HEK293 (cell line): ENCODE data around the gene THTPA.

ENCODE experiments used
- GLI4 ChIP-seq: fragments of 450-650 bp; formaldehyde crosslinking; IDR thresholded peaks from 2 replicates; pipeline ENCODE4 v1.5.1; 2016; ENCODE audit warnings: missing biosample characterization, missing genetic modification characterization
- PRDM1 ChIP-seq: fragments of 450-650 bp; formaldehyde crosslinking; IDR thresholded peaks from 2 replicates; pipeline ENCODE4; 2016; ENCODE audit warnings: missing biosample characterization, missing genetic modification characterization
- ZBTB7A ChIP-seq: fragments of 450-650 bp; formaldehyde crosslinking; IDR thresholded peaks from 2 replicates; pipeline ENCODE4 v1.5.1; 2016; ENCODE audit warnings: low read depth, missing biosample characterization, missing genetic modification characterization
- ZNF37A ChIP-seq: fragments of 450-650 bp; IDR thresholded peaks from 2 replicates; pipeline ENCODE4 v1.5.1; 2018; ENCODE audit warnings: missing biosample characterization, missing genetic modification characterization
- ZNF529 ChIP-seq: fragments of 450-650 bp; formaldehyde crosslinking; IDR thresholded peaks from 2 replicates; pipeline ENCODE4 v1.5.1; 2017; ENCODE audit warnings: missing genetic modification characterization, missing biosample characterization; ENCODE audit not compliant: insufficient replicate concordance
- TF ChIP-seq, protein P1 (sequence below): fragments of 450-650 bp; formaldehyde crosslinking; IDR thresholded peaks from 2 replicates; pipeline ENCODE4 v1.5.1; 2016; ENCODE audit warnings: missing biosample characterization, missing genetic modification characterization
- TF ChIP-seq, protein P2 (sequence below): fragments of 450-650 bp; formaldehyde crosslinking; IDR thresholded peaks from 2 replicates; pipeline ENCODE4 v1.5.1; 2016; ENCODE audit warnings: missing biosample characterization, missing genetic modification characterization
- TF ChIP-seq, protein P3 (sequence below): fragments of 450-650 bp; formaldehyde crosslinking; IDR thresholded peaks from 2 replicates; pipeline ENCODE4 v1.5.1; 2016; ENCODE audit warnings: missing biosample characterization, missing genetic modification characterization
- TF ChIP-seq, protein P4 (sequence below): fragments of 450-650 bp; formaldehyde crosslinking; IDR thresholded peaks from 2 replicates; pipeline ENCODE4 v1.5.1; 2016; ENCODE audit warnings: missing biosample characterization, missing genetic modification characterization

DNA sequence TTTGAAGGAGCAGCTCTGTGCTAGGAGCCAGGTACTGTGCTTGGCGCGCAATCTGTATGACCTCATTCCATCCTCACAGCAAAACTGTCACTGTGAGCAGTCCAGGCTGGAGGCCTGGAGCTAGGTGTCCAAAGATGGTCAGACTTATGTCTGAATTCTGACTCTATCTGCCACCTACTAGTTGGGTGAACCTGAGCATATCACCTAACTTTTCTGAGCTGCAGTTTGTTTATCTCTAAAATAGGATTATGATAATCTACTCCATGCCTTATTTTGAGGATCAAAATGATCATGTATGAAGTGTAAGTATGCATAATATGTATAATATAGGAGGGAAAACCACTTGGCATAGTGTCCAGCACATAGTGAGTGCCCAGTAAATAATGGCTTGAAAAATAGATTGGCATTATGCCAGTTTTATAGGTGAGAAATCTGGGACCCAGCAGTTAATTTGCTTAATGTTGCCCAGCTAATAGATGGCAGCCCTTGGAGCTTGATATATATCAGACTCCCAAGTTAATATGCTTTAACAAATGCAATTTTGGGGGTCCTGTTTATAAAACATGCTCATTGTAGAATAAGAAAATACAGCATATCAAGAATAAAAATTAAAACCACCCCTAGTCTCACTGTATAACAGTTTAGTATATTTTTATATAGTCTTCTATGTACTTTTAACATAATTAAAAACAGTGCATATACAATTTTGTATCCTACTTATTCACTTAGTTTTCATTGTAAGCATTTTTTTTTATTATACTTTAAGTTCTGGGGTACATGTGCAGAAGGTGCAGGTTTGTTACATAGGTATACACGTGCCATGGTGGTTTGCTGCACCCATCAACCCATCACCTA is 27.1 kb downstream of the THTPA start:
- TF ChIP-seq, protein P1, sequence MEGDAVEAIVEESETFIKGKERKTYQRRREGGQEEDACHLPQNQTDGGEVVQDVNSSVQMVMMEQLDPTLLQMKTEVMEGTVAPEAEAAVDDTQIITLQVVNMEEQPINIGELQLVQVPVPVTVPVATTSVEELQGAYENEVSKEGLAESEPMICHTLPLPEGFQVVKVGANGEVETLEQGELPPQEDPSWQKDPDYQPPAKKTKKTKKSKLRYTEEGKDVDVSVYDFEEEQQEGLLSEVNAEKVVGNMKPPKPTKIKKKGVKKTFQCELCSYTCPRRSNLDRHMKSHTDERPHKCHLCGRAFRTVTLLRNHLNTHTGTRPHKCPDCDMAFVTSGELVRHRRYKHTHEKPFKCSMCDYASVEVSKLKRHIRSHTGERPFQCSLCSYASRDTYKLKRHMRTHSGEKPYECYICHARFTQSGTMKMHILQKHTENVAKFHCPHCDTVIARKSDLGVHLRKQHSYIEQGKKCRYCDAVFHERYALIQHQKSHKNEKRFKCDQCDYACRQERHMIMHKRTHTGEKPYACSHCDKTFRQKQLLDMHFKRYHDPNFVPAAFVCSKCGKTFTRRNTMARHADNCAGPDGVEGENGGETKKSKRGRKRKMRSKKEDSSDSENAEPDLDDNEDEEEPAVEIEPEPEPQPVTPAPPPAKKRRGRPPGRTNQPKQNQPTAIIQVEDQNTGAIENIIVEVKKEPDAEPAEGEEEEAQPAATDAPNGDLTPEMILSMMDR (tag by site-specific recombination), result no peak
- TF ChIP-seq, protein P2, sequence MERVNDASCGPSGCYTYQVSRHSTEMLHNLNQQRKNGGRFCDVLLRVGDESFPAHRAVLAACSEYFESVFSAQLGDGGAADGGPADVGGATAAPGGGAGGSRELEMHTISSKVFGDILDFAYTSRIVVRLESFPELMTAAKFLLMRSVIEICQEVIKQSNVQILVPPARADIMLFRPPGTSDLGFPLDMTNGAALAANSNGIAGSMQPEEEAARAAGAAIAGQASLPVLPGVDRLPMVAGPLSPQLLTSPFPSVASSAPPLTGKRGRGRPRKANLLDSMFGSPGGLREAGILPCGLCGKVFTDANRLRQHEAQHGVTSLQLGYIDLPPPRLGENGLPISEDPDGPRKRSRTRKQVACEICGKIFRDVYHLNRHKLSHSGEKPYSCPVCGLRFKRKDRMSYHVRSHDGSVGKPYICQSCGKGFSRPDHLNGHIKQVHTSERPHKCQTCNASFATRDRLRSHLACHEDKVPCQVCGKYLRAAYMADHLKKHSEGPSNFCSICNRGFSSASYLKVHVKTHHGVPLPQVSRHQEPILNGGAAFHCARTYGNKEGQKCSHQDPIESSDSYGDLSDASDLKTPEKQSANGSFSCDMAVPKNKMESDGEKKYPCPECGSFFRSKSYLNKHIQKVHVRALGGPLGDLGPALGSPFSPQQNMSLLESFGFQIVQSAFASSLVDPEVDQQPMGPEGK, result no peak
- TF ChIP-seq ZNF37A (tag by site-specific recombination), result no peak
- no peak for TF ChIP-seq GLI4 (tag by site-specific recombination)
- TF ChIP-seq, protein P3, sequence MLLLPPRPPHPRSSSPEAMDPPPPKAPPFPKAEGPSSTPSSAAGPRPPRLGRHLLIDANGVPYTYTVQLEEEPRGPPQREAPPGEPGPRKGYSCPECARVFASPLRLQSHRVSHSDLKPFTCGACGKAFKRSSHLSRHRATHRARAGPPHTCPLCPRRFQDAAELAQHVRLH (tag by site-specific recombination), result no peak
- no peak for TF ChIP-seq ZNF529 (tag by site-specific recombination)
- TF ChIP-seq PRDM1, result no peak
- TF ChIP-seq ZBTB7A, result no peak
- TF ChIP-seq, protein P4, sequence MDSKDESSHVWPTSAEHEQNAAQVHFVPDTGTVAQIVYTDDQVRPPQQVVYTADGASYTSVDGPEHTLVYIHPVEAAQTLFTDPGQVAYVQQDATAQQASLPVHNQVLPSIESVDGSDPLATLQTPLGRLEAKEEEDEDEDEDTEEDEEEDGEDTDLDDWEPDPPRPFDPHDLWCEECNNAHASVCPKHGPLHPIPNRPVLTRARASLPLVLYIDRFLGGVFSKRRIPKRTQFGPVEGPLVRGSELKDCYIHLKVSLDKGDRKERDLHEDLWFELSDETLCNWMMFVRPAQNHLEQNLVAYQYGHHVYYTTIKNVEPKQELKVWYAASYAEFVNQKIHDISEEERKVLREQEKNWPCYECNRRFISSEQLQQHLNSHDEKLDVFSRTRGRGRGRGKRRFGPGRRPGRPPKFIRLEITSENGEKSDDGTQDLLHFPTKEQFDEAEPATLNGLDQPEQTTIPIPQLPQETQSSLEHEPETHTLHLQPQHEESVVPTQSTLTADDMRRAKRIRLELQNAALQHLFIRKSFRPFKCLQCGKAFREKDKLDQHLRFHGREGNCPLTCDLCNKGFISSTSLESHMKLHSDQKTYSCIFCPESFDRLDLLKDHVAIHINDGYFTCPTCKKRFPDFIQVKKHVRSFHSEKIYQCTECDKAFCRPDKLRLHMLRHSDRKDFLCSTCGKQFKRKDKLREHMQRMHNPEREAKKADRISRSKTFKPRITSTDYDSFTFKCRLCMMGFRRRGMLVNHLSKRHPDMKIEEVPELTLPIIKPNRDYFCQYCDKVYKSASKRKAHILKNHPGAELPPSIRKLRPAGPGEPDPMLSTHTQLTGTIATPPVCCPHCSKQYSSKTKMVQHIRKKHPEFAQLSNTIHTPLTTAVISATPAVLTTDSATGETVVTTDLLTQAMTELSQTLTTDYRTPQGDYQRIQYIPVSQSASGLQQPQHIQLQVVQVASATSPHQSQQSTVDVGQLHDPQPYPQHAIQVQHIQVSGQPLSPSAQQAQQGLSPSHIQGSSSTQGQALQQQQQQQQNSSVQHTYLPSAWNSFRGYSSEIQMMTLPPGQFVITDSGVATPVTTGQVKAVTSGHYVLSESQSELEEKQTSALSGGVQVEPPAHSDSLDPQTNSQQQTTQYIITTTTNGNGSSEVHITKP (tag by site-specific recombination), result no peak
